HepG2 (cell line): ENCODE results near the gene ATP13A2. TPM values are rescaled to one million over a fixed set of nuclear protein-coding genes. Genes with fewer than 3 reads are reported as not detected.

ENCODE experiments used
- ATAC-seq: fragments of 200-7000 bp; cut with Tn5 transposase; 3 replicates; pipeline ENCODE4 v1.9.1; 2020; ENCODE audit warnings: mild to moderate bottlenecking, moderate library complexity
- BruUV-seq: library from RNA; stranded (reverse); fragments of 400-500 nt; replicated peaks from 2 replicates; lab custom pipeline; 2021; lab: Mats Ljungman, UMichigan
- CTCF ChIA-PET: fragments of 300-600 bp; formaldehyde crosslinking; extraction: SDS; loops from one replicate; lab custom pipeline; 2021; ENCODE audit warnings: low total read pairs, inconsistent platforms, low intra/inter-chr PET ratio; lab: Yijun Ruan, JAX
- POLR2A ChIA-PET: fragments of 350-600 bp; sonication (Branson Sonifier 250); formaldehyde crosslinking; loops from one replicate; lab custom pipeline; 2020; ENCODE audit warnings: antibody characterized with exemption, inconsistent platforms; lab: Yijun Ruan, JAX
- DNase-seq: peaks from one replicate; pipeline ENCODE4 v3.0.0-alpha.2; 2015; ENCODE audit warnings: low spot score
- FAIRE-seq: peaks from 3 replicates; lab custom pipeline; 2011; peaks lifted over from hg19 to GRCh38; lab: Jason Lieb, UNC
- H2AFZ ChIP-seq: one replicate; pipeline ENCODE4 v1.6.1; 2011; ENCODE audit warnings: low read length, inconsistent platforms
- H3K27ac ChIP-seq: fragments of 300-600 bp; 3 replicates; pipeline ENCODE4 v1.8.0; 2011; ENCODE audit warnings: mixed run types, mild to moderate bottlenecking, mixed read lengths, low read length, inconsistent platforms; ENCODE audit not compliant: insufficient read depth; ENCODE audit errors: extremely low read length
- H3K27me3 ChIP-seq, 2 experiments: fragments of 200-600 bp in 1 of 2; 2 replicates in 1 of 2; 3 replicates in 1 of 2; pipeline versions ENCODE4 v1.6.0 to v1.8.0; 2011; ENCODE audit warnings: low read length in 2 of 2, mild to moderate bottlenecking in 2 of 2, moderate library complexity in 2 of 2, inconsistent platforms in 1 of 2; ENCODE audit not compliant: insufficient read depth in 2 of 2, control insufficient read depth in 1 of 2
- H3K36me3 ChIP-seq, 2 experiments: fragments of 200-600 bp in 1 of 2; replicated peaks in 1 of 2; 2 replicates in 1 of 2; 3 replicates in 1 of 2; pipeline versions ENCODE4 v1.5.1 to v1.8.0; 2011; ENCODE audit warnings: low read length in 2 of 2, inconsistent platforms in 1 of 2; ENCODE audit not compliant: insufficient read depth in 2 of 2, control insufficient read depth in 1 of 2
- H3K4me1 ChIP-seq: 2 replicates; pipeline ENCODE4 v1.5.1; 2012; ENCODE audit warnings: low read length, inconsistent platforms; ENCODE audit not compliant: insufficient read depth
- H3K4me2 ChIP-seq: 2 replicates; pipeline ENCODE4 v1.6.0; 2011; ENCODE audit warnings: low read depth, low read length, inconsistent platforms
- H3K4me3 ChIP-seq, 3 experiments: fragments of 200-600 bp in 1 of 3; sonication (generic), shearing (Covaris generic) in 1 of 3; replicated peaks in 1 of 3; 2 replicates each; pipeline ENCODE4 v1.5.1; 2011 to 2016; ENCODE audit warnings: low read length in 3 of 3, inconsistent platforms in 2 of 3, low read depth in 2 of 3, mild to moderate bottlenecking in 2 of 3, control low read depth in 1 of 3, mixed read lengths in 1 of 3; ENCODE audit not compliant: insufficient read depth in 1 of 3
- H3K79me2 ChIP-seq: one replicate; pipeline ENCODE4 v1.6.1; 2011; ENCODE audit warnings: low read length, inconsistent platforms; ENCODE audit not compliant: insufficient read depth
- H3K9ac ChIP-seq: 2 replicates; pipeline ENCODE4 v1.6.0; 2011; ENCODE audit warnings: mild to moderate bottlenecking, low read depth, low read length, inconsistent platforms; ENCODE audit not compliant: insufficient read depth
- H3K9me3 ChIP-seq: 2 replicates; pipeline ENCODE4 v1.5.1; 2012; ENCODE audit warnings: mild to moderate bottlenecking, low read length
- H4K20me1 ChIP-seq: 2 replicates; pipeline ENCODE4 v1.6.0; 2011; ENCODE audit warnings: inconsistent platforms, mild to moderate bottlenecking, low read length, moderate library complexity; ENCODE audit not compliant: insufficient read depth
- CBX5 ChIP-seq: sonication (generic); formaldehyde crosslinking; IDR thresholded peaks from 2 replicates; pipeline ENCODE4 v1.4.0; 2020; ENCODE audit warnings: missing genetic modification reagents, borderline replicate concordance
- DMAP1 ChIP-seq: IDR thresholded peaks from 2 replicates; pipeline ENCODE4 v1.6.1; 2016
- POLR2AphosphoS5 ChIP-seq: IDR thresholded peaks from 2 replicates; pipeline ENCODE4 v1.6.1; 2012; ENCODE audit warnings: low read depth, low read length
- TARDBP ChIP-seq: sonication (generic); formaldehyde crosslinking; IDR thresholded peaks from 2 replicates; pipeline ENCODE4 v1.8.0; 2022; ENCODE audit warnings: mild to moderate bottlenecking, missing genetic modification reagents
- ZNF317 ChIP-seq: sonication (generic); formaldehyde crosslinking; IDR thresholded peaks from 2 replicates; pipeline ENCODE4 v1.5.0; 2020; ENCODE audit warnings: mild to moderate bottlenecking, missing genetic modification reagents
- WGBS: methylation state at CpG from one replicate; pipeline ENCODE4 v1.1.6; 2017; ENCODE audit warnings: low lambda C conversion rate; 5-methylcytosine and 5-hydroxymethylcytosine counted together
- in situ Hi-C: cut with HindIII; loops from 2 replicates; pipeline ENCODE4 v1.10.0; 2017; ENCODE audit warnings: low pct_unique_long_range_greater_than_20kb; ENCODE audit not compliant: extremely low pct_ligation_motif_present
- intact Hi-C: fragments of 100-400 bp; cut with micrococcal nuclease; formaldehyde crosslinking; loops from one replicate; pipeline ENCODE4 v1.10.0; 2022; ENCODE audit not compliant: unreplicated experiment
- polyA plus RNA-seq, 8 experiments: library from polyadenylated mRNA; depleted of rRNA in 3 of 8; stranded (reverse) in 7 of 8; unstranded in 1 of 8; fragments of >200 nt; fragmentation: Illumina TruSeq in 4 of 8; extraction: Trizol in 4 of 8; gene quantifications; 2 replicates each; pipeline versions ENCODE4 v1.2.1 to v1.2.3, GENCODE V29; 2011 to 2016; ENCODE audit warnings: low read depth in 4 of 8, missing spikeins in 1 of 8, mixed read lengths in 1 of 8; ENCODE audit not compliant: insufficient read depth in 1 of 8
- total RNA-seq, 5 experiments: library from RNA; depleted of rRNA; stranded (reverse); fragments of >200 nt; fragmentation: Illumina TruSeq; extraction: Trizol; gene quantifications; 2 replicates each; pipeline ENCODE4 v1.2.3, GENCODE V29; 2016; ENCODE audit warnings: low read depth in 1 of 5
- TF ChIP-seq, protein P1 (sequence below), 2 experiments: IDR thresholded peaks; 2 replicates each; pipeline ENCODE4 v1.6.1; 2011 to 2012; ENCODE audit warnings: low read length in 2 of 2, borderline replicate concordance in 1 of 2, low read depth in 1 of 2, mild to moderate bottlenecking in 1 of 2, moderate library complexity in 1 of 2
- TF ChIP-seq, protein P2 (sequence below): sonication (generic); formaldehyde crosslinking; IDR thresholded peaks from 2 replicates; pipeline ENCODE4 v1.4.0; 2020; ENCODE audit warnings: missing genetic modification reagents, borderline replicate concordance
- TF ChIP-seq, protein P3 (sequence below): sonication (generic); formaldehyde crosslinking; IDR thresholded peaks from 2 replicates; pipeline ENCODE4 v1.4.0; 2020; ENCODE audit warnings: mild to moderate bottlenecking, missing genetic modification reagents
- TF ChIP-seq, protein P4 (sequence below): sonication (generic); formaldehyde crosslinking; IDR thresholded peaks from 2 replicates; pipeline ENCODE4 v1.4.0; 2020; ENCODE audit warnings: missing genetic modification reagents
- TF ChIP-seq, protein P5 (sequence below): sonication (generic); formaldehyde crosslinking; IDR thresholded peaks from 2 replicates; pipeline ENCODE4 v1.9.0; 2021; ENCODE audit warnings: missing genetic modification reagents, mild to moderate bottlenecking, borderline replicate concordance

ATP13A2 gene
- total and polyA plus RNA-seq, 2 of the 13 experiments (the other 11 are each of a cell fraction or from before 2014, with no cell fraction given): 13.2 to 16.2 TPM

DNA sequence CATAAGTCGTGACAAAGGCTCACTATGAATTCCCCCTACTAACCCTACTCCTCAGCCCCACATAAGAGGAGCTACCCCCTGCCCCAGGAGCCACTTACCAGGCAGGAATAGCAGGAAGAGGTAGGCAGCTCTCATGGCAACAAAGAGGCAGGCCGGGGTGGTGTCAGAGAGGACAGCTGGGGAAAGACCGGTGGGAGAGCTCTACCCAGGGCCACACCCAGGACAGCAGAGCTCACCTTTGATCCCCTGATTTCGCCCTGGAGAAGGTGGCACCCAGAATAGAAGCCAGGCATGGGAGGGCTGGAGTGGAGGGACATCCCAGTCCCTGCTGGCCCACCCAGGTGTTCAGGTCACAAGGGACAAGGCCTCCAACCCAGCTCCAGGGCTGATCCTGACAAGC is 33.6 kb downstream of the ATP13A2 start (continued):
- TF ChIP-seq, protein P1, sequence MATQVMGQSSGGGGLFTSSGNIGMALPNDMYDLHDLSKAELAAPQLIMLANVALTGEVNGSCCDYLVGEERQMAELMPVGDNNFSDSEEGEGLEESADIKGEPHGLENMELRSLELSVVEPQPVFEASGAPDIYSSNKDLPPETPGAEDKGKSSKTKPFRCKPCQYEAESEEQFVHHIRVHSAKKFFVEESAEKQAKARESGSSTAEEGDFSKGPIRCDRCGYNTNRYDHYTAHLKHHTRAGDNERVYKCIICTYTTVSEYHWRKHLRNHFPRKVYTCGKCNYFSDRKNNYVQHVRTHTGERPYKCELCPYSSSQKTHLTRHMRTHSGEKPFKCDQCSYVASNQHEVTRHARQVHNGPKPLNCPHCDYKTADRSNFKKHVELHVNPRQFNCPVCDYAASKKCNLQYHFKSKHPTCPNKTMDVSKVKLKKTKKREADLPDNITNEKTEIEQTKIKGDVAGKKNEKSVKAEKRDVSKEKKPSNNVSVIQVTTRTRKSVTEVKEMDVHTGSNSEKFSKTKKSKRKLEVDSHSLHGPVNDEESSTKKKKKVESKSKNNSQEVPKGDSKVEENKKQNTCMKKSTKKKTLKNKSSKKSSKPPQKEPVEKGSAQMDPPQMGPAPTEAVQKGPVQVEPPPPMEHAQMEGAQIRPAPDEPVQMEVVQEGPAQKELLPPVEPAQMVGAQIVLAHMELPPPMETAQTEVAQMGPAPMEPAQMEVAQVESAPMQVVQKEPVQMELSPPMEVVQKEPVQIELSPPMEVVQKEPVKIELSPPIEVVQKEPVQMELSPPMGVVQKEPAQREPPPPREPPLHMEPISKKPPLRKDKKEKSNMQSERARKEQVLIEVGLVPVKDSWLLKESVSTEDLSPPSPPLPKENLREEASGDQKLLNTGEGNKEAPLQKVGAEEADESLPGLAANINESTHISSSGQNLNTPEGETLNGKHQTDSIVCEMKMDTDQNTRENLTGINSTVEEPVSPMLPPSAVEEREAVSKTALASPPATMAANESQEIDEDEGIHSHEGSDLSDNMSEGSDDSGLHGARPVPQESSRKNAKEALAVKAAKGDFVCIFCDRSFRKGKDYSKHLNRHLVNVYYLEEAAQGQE (IDR thresholded peaks at IDR 0.05; ENCODE audit: borderline replicate concordance in 1 of 2, low read depth in 1 of 2, low read length in 2 of 2): no peak
- TF ChIP-seq, protein P2, sequence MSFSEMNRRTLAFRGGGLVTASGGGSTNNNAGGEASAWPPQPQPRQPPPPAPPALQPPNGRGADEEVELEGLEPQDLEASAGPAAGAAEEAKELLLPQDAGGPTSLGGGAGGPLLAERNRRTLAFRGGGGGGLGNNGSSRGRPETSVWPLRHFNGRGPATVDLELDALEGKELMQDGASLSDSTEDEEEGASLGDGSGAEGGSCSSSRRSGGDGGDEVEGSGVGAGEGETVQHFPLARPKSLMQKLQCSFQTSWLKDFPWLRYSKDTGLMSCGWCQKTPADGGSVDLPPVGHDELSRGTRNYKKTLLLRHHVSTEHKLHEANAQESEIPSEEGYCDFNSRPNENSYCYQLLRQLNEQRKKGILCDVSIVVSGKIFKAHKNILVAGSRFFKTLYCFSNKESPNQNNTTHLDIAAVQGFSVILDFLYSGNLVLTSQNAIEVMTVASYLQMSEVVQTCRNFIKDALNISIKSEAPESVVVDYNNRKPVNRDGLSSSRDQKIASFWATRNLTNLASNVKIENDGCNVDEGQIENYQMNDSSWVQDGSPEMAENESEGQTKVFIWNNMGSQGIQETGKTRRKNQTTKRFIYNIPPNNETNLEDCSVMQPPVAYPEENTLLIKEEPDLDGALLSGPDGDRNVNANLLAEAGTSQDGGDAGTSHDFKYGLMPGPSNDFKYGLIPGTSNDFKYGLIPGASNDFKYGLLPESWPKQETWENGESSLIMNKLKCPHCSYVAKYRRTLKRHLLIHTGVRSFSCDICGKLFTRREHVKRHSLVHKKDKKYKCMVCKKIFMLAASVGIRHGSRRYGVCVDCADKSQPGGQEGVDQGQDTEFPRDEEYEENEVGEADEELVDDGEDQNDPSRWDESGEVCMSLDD (CRISPR knock-in tag): no peak
- TF ChIP-seq DMAP1: no peak
- TF ChIP-seq, all 625 proteins: peak for 0

DNA sequence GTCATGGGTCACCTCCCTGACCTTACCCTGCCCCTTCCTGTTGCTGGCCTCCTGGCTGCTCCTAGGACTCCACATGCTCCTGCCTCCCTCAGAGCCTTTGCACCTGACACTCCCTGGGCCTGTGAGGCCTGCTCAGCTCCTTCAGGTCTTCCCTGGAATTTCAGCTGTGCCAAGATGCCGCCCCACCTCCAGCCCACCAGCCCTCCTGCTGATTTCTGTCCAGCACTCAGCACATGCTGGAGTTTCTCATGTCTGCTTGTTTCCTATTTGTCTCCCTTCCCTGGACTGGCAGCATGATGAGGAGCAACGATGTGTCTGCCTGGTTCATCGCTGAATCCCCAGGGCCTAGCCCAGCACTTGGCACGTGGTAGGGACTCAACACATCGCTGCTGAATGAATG is 34.4 kb downstream of the ATP13A2 start:
- Histone ChIP-seq H3K27ac (no peak overlapping the region), H2AFZ (no peak overlapping the region), H3K4me3 (no peak overlapping the region), H3K4me2 (no peak overlapping the region), H3K9me3 (no peaks in the 10 kb centered on the region), H4K20me1 (no peaks in the 10 kb centered on the region), H3K36me3 (no peaks in the 10 kb centered on the region), H3K27me3 (peaks cover 4 to 34% of the 10 kb centered on the region in 2 experiments; a peak in 4 of 5 replicates), H3K9ac (no peak overlapping the region), H3K79me2 (no peaks in the 10 kb centered on the region), H3K4me1 (peaks cover 24% of the 10 kb centered on the region)
- ChIA-PET POLR2A (no interaction called here), CTCF (no interaction called here)
- FAIRE-seq (no peak), ATAC-seq (no peak), DNase-seq (no peak)
- intact Hi-C loops: no loop called here
- BruUV-seq: no TSS peak
- 84% methylated on average over 5 of the region's 5 CpGs for WGBS
- in situ Hi-C loops: no loop called here
- TF ChIP-seq TARDBP: no peak
- no peak for TF ChIP-seq POLR2AphosphoS5
- no peak for TF ChIP-seq ZNF317
- no peak for TF ChIP-seq CBX5 (CRISPR knock-in tag)
- TF ChIP-seq, protein P3, sequence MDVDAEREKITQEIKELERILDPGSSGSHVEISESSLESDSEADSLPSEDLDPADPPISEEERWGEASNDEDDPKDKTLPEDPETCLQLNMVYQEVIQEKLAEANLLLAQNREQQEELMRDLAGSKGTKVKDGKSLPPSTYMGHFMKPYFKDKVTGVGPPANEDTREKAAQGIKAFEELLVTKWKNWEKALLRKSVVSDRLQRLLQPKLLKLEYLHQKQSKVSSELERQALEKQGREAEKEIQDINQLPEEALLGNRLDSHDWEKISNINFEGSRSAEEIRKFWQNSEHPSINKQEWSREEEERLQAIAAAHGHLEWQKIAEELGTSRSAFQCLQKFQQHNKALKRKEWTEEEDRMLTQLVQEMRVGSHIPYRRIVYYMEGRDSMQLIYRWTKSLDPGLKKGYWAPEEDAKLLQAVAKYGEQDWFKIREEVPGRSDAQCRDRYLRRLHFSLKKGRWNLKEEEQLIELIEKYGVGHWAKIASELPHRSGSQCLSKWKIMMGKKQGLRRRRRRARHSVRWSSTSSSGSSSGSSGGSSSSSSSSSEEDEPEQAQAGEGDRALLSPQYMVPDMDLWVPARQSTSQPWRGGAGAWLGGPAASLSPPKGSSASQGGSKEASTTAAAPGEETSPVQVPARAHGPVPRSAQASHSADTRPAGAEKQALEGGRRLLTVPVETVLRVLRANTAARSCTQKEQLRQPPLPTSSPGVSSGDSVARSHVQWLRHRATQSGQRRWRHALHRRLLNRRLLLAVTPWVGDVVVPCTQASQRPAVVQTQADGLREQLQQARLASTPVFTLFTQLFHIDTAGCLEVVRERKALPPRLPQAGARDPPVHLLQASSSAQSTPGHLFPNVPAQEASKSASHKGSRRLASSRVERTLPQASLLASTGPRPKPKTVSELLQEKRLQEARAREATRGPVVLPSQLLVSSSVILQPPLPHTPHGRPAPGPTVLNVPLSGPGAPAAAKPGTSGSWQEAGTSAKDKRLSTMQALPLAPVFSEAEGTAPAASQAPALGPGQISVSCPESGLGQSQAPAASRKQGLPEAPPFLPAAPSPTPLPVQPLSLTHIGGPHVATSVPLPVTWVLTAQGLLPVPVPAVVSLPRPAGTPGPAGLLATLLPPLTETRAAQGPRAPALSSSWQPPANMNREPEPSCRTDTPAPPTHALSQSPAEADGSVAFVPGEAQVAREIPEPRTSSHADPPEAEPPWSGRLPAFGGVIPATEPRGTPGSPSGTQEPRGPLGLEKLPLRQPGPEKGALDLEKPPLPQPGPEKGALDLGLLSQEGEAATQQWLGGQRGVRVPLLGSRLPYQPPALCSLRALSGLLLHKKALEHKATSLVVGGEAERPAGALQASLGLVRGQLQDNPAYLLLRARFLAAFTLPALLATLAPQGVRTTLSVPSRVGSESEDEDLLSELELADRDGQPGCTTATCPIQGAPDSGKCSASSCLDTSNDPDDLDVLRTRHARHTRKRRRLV (CRISPR knock-in tag): no peak
- TF ChIP-seq, protein P4, sequence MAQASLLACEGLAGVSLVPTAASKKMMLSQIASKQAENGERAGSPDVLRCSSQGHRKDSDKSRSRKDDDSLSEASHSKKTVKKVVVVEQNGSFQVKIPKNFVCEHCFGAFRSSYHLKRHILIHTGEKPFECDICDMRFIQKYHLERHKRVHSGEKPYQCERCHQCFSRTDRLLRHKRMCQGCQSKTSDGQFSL: no peak
- TF ChIP-seq, protein P5, sequence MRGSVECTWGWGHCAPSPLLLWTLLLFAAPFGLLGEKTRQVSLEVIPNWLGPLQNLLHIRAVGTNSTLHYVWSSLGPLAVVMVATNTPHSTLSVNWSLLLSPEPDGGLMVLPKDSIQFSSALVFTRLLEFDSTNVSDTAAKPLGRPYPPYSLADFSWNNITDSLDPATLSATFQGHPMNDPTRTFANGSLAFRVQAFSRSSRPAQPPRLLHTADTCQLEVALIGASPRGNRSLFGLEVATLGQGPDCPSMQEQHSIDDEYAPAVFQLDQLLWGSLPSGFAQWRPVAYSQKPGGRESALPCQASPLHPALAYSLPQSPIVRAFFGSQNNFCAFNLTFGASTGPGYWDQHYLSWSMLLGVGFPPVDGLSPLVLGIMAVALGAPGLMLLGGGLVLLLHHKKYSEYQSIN (CRISPR knock-in tag): no peak
